HG03103 (cell line): ENCODE data around the gene IFI35.
A peak's percentile ranks its signal among the peaks of the same experiment; 100 is the strongest.
"Not testable (repeated sequence)": the region's sequence is repeated elsewhere in the genome, so short reads cannot be mapped to it uniquely, and the experiment has no call there.

Source experiments
- ATAC-seq: cut with Tn5 transposase; IDR thresholded peaks from one replicate; pipeline ENCODE4 v1.9.1; 2021; ENCODE audit warnings: low read depth; ENCODE audit not compliant: unreplicated experiment

The IFI35 gene

GRCh38 chr17:42997390-42997983 is 9.1 kb upstream of the IFI35 start:
- no peak for ATAC-seq

- peak; percentile 83 for ATAC-seq
These were observed 8.3 kb upstream of the IFI35 start, which contains the start of gene RPL27 for GRCh38 chr17:42997984-42998938. Gene RPL27, plus strand, starts transcription at chr17:42998419. Its CDS starts 332 bp downstream, at chr17:42998751.

GRCh38 chr17:42999003-42999525 is 7.5 kb upstream of the IFI35 start:
- ATAC-seq, result no peak

GRCh38 chr17:43000894-43001293 is 5.7 kb upstream of the IFI35 start:
- not testable (repeated sequence) for ATAC-seq

GRCh38 chr17:43003542-43004172 is 2.9 kb upstream of the IFI35 start:
- ATAC-seq, result no peak

- no peak for ATAC-seq
These were observed 4.2 kb downstream of the IFI35 start for GRCh38 chr17:43010667-43011308.

GRCh38 chr17:43011728-43012472 is 5.3 kb downstream of the IFI35 start:
- no peak for ATAC-seq

GRCh38 chr17:43013296-43013695 is 6.7 kb downstream of the IFI35 start:
- ATAC-seq, result no peak

- ATAC-seq, result no peak
These were observed 7.5 kb downstream of the IFI35 start for GRCh38 chr17:43014020-43014648.

GRCh38 chr17:43014649-43015542 is 8.3 kb downstream of the IFI35 start:
- ATAC-seq, result no peak

- ATAC-seq, result no peak
These were observed 9.0 kb downstream of the IFI35 start for GRCh38 chr17:43015579-43015978.

- no peak for ATAC-seq
These were observed 9.6 kb downstream of the IFI35 start for GRCh38 chr17:43016216-43016615.

GRCh38 chr17:43018008-43018853 is 11.6 kb downstream of the IFI35 start:
- ATAC-seq, result no peak

- ATAC-seq, result no peak
These were observed 12.3 kb downstream of the IFI35 start for GRCh38 chr17:43018932-43019331.

- ATAC-seq, result no peak
These were observed 12.8 kb downstream of the IFI35 start for GRCh38 chr17:43019418-43019817.

GRCh38 chr17:43020030-43020621 is 13.5 kb downstream of the IFI35 start:
- ATAC-seq, result no peak
